HG02884 (cell line): Measurements from ENCODE around the gene FAM47B.

Experiments used
- ATAC-seq: cut with Tn5 transposase; IDR thresholded peaks from one replicate; pipeline ENCODE4 v1.9.1; 2021; ENCODE audit warnings: mild to moderate bottlenecking, moderate library complexity; ENCODE audit not compliant: unreplicated experiment

FAM47B gene

GRCh38 chrX:34942496-34942895, at the start of gene FAM47B:
Gene FAM47B, plus strand, starts transcription at chrX:34942796. Its CDS starts 36 bp downstream, at chrX:34942832.
- ATAC-seq = no peak

GRCh38 chrX:34893741-34894140, 48.9 kb upstream of the FAM47B start:
- ATAC-seq = no peak

DNA sequence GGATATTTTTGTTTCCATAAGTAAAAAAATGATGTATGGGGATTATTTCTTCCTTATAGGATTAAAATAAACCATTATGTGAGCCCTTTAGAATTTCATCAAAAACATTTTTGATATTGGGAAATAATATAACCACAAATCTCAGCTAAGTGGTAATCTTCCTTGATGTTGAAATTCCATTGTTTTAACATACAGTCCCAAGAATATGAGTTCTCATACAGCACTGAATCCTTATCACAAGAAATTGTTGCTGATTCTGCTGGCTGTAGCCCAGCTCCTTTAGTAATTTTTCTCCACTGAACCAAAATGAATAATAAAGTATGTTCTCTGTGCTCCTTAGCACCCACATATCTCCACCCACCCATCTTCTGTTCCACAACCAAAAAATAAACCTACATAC, 41.9 kb upstream of the FAM47B start:
- no peak for ATAC-seq

DNA sequence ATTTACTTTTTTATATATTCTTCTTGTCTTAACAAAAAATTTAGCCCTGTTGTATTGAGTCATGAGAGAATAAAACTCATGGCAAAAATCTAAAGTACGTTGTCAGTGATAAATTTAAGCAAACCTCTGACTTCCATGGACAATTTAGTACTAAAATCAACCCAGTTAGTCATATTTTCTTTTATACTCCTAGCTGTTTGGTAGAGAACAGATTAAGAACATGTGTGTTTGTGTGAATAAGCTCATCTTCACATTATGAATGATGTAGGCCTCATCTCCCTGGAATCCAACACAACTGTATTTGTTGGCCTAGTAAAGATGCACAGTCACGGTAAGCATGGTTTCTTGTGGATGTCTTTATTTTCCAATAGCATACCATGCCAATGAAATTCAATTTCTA, 40.8 kb upstream of the FAM47B start:
- no peak for ATAC-seq

DNA sequence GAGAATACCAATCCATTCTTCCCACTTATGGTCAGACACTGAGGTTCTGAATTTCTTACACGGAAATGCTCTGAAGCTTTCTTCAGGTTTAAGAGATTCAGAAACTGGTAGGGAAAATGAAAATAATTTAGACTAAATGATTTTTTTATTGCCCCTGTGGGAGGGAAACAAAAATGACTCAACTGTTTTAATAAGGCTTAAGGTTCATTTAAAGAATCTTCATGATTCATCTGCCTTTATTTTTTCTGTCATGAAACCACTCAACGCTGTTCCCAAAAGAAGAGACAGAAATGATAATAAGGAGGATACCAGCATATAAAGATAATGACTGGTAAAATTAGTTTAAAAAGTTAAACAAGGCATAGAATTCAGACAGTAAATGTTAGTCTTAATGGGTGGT, 39.3 kb upstream of the FAM47B start:
- ATAC-seq = no peak

- ATAC-seq = no peak
These were observed 33.4 kb upstream of the FAM47B start for GRCh38 chrX:34909151-34909550.

DNA sequence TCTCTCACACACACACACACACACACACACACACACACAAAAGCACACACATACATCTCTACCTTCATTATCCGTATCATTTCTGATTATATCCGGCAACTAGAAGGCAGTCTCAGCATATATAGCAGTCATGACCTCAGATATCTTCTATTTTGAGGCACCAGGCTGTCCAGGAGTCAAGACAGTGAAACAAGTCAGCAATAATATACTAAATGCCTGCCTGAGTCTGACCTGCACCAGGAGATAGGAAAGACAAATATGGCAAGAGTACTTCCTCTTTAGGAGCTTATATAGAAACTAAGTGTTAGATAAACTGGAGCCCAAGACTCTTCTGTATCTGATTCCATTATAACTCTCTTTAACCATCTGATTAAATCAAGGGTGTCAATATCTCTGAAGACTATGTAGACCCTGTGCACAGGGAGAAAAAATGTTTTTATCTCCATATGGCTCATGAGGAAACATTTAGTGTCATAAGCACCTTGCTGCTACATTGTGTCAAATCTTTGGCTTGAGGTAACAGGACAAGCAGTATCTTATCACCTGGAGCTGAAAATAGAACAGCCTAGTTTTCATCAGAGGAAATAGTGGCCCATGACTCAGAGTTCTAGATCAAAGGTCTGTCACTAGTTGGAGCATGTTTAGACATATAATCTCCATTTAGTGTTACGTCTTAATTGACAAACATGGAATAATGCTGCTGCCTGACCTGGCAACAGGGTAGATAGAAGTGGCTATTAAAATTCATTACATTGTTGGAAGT, 27.0 kb upstream of the FAM47B start:
- no peak for ATAC-seq

DNA sequence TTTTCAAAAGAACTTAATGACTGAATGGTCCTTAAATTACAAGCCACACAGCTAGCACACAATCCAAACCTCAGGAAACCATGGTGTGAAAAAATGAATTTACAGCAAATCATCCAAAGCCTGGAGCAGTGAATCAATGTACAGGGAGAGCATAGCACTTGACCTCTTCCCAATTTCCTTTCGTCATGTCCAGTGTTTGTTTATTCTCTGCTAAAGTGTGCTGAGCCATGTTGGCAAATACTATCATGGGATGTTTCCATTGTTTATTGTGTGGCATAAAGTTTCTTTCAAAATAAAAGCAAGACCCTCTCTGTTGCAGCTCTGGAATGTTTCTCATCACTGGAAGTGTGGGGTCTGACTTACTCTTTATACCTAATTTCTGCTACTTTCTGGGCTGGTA, 25.4 kb upstream of the FAM47B start:
- no peak for ATAC-seq

DNA sequence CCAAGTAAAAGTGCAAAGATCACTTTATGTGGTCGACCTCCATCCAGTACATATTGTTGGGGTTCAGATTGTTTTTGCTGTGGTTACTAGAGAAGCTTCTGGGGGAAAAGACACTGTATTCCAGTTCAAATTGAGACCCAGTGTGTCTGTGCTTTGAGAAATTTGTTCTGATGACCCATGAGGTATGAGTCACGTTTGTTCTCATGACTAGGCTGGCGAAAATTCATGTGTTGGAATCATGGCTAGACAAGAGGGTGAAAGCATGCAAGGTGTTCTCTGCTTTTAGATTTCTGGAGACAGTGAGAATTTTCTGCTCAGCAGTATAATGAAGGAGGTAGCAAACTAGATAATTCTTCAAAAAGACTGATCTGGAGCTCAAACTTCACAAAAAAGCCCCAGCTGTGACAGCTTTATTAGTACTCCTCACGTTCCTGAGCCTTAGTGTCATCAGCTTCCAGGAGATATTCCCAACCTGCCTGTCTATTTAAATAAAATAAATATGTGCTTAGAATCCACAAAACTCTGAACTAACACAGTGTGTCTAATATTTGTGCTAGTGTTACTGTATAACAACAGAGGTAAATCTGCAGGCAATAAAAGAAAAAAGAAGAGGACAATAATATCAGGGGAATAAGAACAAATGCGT, 24.4 kb upstream of the FAM47B start:
- no peak for ATAC-seq

DNA sequence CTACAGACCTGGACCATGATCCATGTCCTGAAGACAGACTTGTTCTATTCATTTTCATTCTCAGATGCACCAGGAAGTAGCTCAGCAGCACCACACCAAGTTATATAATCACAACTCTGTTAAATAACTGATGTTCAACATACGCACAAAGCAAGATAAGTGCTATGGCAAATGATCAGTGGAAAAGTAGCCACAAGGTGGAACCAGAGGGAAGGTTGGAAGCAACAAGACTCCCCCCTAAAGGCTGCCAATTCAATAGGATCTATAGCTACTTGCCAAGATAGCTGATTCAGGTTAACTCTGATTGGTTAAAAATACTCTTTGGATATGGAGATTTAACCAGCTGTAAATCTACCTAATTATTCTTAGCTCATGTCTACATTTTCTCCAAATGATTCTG, 23.7 kb upstream of the FAM47B start:
- ATAC-seq = no peak

DNA sequence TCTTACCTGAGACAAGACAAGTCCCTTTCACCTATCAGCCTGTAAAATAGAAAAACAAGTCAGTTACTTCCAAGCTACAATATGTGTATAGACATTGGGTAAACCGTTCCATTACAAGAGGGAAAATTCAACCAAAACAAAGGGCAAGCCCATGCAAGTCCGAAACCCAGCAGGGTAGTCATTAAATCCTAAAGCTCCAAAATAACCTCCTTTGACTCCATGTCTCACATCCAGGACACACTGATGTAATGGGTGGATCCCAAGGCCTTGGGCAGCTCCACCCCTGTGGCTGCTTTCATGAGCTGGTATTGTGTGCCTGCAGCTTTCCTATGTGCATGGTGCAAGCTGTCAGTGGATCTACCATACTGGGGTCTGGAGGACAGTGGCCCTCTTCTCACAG, 14.7 kb upstream of the FAM47B start:
- no peak for ATAC-seq

DNA sequence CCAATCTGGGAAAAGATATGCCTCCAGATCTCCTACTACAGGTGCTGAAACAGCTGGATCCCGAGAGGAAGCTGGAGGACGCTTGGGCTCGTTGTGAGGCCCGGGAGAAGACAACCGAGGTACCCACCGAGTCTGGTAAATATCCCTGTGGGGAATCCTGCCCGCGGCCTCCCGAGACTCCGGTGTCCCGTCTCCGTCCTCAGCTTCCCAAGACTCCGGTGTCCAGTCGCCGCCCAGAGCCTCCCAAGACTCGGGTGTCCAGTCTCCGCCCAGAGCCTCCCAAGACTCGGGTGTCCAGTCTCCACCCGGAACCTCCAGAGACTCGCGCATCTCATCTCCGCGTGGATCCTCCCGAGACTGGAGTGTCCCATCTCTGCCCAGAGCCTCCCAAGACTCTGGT, 639 bp downstream of the FAM47B start:
- ATAC-seq = no peak

DNA sequence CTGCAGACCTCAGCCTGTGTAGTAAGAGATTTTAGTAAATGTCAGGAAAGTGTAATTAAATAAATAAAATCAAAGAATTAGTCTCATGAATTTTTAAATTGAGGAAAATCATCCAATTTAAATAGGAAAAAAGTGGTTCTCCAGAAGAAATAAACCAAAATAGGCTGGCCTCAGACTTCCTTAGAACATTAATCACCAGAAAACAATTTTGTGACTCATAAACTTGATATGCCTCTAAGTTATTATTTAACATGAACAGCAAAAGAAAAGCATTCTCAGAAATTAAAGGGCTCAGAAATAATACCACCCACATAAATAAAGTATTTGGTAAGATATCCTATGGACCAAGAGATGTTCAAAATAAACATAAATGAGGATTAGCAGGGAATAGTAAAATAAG, 14.3 kb downstream of the FAM47B start:
- ATAC-seq = no peak

DNA sequence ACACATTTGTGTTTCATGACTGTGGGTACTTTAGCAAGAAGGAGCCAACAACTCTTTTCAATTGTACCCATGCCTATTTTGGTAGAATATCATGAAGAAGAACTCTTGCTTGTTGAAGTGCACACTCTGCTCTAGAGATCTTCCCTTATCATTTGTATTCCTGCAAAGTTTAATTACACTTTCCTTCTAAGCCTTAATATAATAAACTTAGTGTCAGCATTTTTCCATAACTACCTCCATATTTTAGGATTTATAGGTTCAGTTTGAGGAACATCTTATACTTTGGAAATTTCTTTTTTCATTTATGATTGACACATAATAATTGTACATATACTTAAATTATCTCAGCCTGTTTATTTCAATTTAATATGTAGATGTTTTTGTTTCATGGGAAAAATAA, 19.1 kb downstream of the FAM47B start:
- no peak for ATAC-seq

DNA sequence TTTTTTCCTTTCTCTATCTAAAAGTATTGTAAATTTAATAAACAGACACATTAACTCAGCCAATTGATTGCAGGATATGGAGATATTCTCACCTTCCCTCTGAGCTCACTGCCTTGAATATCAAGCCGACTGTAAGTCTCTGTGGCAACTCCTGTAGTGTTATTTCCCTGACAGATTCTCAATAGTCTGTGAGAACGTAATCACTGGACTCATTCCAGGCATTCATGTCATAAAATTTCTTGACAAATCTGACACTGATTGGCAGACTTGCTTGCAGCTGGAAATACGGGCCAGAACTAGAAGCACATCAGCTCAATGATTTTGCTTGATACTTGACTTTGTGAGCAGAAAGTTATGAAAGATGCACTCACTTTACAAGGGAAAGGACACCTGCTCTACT, 29.6 kb downstream of the FAM47B start:
- no peak for ATAC-seq

DNA sequence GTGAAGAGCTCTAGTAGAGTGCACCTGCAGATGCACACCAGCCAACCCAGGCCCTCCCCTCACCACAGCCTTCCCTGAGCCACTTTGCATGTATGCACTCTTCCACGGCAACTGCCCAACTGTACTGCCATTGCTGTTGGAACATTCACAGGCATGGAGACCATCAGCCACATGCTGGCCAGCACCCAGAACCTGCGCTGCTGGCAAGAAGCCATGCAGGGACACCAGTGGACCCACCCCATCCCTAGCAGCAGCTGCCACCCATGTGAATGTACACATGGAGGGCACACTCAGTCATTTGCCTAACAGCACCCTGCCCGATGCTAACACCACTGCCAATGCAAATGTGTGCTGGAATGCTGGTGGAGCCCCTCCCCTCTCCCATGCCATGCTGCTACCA, 35.6 kb downstream of the FAM47B start:
- no peak for ATAC-seq

DNA sequence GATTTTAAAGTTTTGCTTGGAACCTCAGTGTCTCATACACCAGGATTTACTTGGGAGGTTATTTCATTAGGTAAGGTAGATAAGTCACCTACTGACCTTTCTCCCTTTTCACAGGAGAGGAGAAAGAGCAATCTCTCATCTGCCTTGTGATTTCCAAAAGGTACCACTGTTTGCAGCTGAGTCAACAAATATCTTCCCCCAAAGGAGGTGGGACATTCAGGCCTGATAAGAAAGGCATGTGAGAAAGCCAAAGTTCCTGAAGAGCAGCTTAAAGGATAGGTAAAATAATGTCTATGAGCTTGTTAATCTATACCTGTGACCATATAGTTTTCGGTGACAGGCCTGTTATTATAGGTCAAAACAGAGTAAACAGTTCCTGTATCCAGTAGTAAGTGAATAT, 45.0 kb downstream of the FAM47B start:
- no peak for ATAC-seq
